A549 (cell line): Measurements from ENCODE around the gene CRB1.

Source experiments
- EP300 ChIP-seq, 2 experiments: fragments of >200 bp; sonication (Bioruptor Twin); formaldehyde crosslinking; IDR thresholded peaks; 2 replicates in 1 of 2; 3 replicates in 1 of 2; pipeline ENCODE4 v1.6.1; 2016 to 2017
- FOXS1 ChIP-seq: fragments of 250-450 bp; sonication (Bioruptor Pico); IDR thresholded peaks from 2 replicates; pipeline ENCODE4 v1.5.0; 2020; ENCODE audit warnings: mild to moderate bottlenecking, moderate library complexity
- HOXA7 ChIP-seq: fragments of 250-450 bp; sonication (Bioruptor Pico); IDR thresholded peaks from 2 replicates; pipeline ENCODE4 v1.5.0; 2020; ENCODE audit warnings: mild to moderate bottlenecking, moderate library complexity
- MYC ChIP-seq: IDR thresholded peaks from 2 replicates; pipeline ENCODE4 v1.6.1; 2012; ENCODE audit warnings: mild to moderate bottlenecking, inconsistent platforms, low read length, improper control_type of control experiment, borderline replicate concordance
- POLR2A ChIP-seq: IDR thresholded peaks from 2 replicates; pipeline ENCODE4 v1.6.1; 2012; ENCODE audit warnings: mild to moderate bottlenecking, low read length
- RFX5 ChIP-seq: fragments of 450-650 bp; IDR thresholded peaks from 2 replicates; pipeline ENCODE4 v1.7.1; 2014; ENCODE audit warnings: antibody characterized with exemption, mild to moderate bottlenecking, moderate library complexity
- SMC3 ChIP-seq: fragments of >200 bp; sonication (Bioruptor Twin); formaldehyde crosslinking; IDR thresholded peaks from 3 replicates; pipeline ENCODE4 v1.6.1; 2018; ENCODE audit warnings: inconsistent platforms
- SREBF2 ChIP-seq: fragments of 450-650 bp; IDR thresholded peaks from 2 replicates; pipeline ENCODE4 v1.6.1; 2014; ENCODE audit warnings: mild to moderate bottlenecking, moderate library complexity
- TP53 ChIP-seq: fragments of 250-450 bp; sonication (Bioruptor Pico); IDR thresholded peaks from 2 replicates; pipeline ENCODE4 v1.5.0; 2021; ENCODE audit warnings: mild to moderate bottlenecking, moderate library complexity
- TF ChIP-seq, protein P1 (sequence below): fragments of >200 bp; sonication (Bioruptor Twin); formaldehyde crosslinking; IDR thresholded peaks from 3 replicates; pipeline ENCODE4 v1.5.1; 2016
- TF ChIP-seq, protein P2 (sequence below): fragments of 450-650 bp; IDR thresholded peaks from 2 replicates; pipeline ENCODE4 v1.6.1; 2014; ENCODE audit warnings: antibody characterized with exemption

DNA sequence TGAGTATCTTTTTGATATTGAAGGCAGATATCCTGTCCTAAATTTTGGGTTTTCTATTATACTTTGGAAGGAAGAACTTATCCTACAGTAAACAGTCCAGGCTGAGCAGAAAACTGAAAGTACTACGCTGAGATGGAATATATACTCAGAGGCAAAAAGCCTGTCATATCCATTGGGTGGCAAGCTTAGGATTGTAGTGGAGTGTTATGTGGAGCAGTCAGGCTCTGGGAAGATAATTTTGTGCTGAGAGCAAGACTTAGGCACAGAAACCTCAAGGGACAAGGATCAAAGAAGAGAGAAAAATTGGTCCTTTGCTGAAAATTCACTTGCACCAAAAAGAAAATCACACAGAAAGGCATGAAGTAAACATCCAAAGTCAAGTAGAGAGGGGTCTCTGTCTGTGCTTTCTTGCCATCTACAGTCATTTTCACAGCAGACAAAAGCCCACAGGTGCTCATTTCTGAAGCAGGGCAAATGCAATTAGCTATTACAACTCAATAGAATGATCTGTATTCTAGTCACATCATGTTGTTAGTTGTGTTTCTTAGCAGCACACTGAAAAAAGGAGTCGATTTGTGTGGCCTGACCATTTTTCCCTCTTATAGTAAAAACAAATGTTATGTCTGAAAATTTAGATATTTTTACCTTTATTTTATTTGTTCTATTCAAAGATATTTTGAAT, 38.5 kb downstream of the CRB1 start:
- TF ChIP-seq POLR2A (no peak), EP300 (IDR thresholded peaks at IDR 0.05) (no peak), SMC3 (no peak), MYC (no peak), SREBF2 (no peak), TP53 (no peak), RFX5 (no peak), HOXA7 (CRISPR knock-in tag) (no peak), FOXS1 (CRISPR knock-in tag) (no peak)
- TF ChIP-seq, protein P1, sequence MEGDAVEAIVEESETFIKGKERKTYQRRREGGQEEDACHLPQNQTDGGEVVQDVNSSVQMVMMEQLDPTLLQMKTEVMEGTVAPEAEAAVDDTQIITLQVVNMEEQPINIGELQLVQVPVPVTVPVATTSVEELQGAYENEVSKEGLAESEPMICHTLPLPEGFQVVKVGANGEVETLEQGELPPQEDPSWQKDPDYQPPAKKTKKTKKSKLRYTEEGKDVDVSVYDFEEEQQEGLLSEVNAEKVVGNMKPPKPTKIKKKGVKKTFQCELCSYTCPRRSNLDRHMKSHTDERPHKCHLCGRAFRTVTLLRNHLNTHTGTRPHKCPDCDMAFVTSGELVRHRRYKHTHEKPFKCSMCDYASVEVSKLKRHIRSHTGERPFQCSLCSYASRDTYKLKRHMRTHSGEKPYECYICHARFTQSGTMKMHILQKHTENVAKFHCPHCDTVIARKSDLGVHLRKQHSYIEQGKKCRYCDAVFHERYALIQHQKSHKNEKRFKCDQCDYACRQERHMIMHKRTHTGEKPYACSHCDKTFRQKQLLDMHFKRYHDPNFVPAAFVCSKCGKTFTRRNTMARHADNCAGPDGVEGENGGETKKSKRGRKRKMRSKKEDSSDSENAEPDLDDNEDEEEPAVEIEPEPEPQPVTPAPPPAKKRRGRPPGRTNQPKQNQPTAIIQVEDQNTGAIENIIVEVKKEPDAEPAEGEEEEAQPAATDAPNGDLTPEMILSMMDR: no peak
- TF ChIP-seq, protein P2, sequence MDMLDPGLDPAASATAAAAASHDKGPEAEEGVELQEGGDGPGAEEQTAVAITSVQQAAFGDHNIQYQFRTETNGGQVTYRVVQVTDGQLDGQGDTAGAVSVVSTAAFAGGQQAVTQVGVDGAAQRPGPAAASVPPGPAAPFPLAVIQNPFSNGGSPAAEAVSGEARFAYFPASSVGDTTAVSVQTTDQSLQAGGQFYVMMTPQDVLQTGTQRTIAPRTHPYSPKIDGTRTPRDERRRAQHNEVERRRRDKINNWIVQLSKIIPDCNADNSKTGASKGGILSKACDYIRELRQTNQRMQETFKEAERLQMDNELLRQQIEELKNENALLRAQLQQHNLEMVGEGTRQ: no peak
